MM.1S (cell line): ENCODE results near the gene PAPSS2.

ENCODE experiments used
- DNase-seq: peaks from one replicate; pipeline ENCODE4 v3.0.0-alpha.2; 2015
- H2AFZ ChIP-seq: fragments of 300-600 bp; sonication (generic); 2 replicates; pipeline ENCODE4 v1.6.0; 2016; ENCODE audit warnings: antibody characterized with exemption, low read length
- H3F3A ChIP-seq: fragments of 300-600 bp; sonication (generic); 2 replicates; pipeline ENCODE4 v1.6.1; 2016; ENCODE audit warnings: mild to moderate bottlenecking, antibody characterized with exemption, low read length, moderate library complexity, mixed read lengths; ENCODE audit not compliant: insufficient read depth
- H3K27ac ChIP-seq: fragments of 300-600 bp; sonication (generic); 2 replicates; pipeline ENCODE4 v1.5.1; 2016; ENCODE audit warnings: mild to moderate bottlenecking, low read length
- H3K27me3 ChIP-seq: fragments of 300-600 bp; sonication (generic); replicated peaks from 2 replicates; pipeline ENCODE4 v1.6.0; 2016; ENCODE audit warnings: low read length; ENCODE audit not compliant: insufficient read depth
- H3K36me3 ChIP-seq: fragments of 300-600 bp; sonication (generic); replicated peaks from 2 replicates; pipeline ENCODE4 v1.6.1; 2016; ENCODE audit warnings: mild to moderate bottlenecking, low read length, mixed read lengths; ENCODE audit not compliant: insufficient read depth
- H3K4me1 ChIP-seq: fragments of 300-600 bp; sonication (generic); 2 replicates; pipeline ENCODE4 v1.6.1; 2016; ENCODE audit warnings: low read length, mixed read lengths
- H3K4me2 ChIP-seq: fragments of 300-600 bp; sonication (generic); 2 replicates; pipeline ENCODE4 v1.6.0; 2016; ENCODE audit warnings: low read depth, low read length
- H3K4me3 ChIP-seq: fragments of 300-600 bp; sonication (generic); 2 replicates; pipeline ENCODE4 v1.5.1; 2016; ENCODE audit warnings: low read length, mixed read lengths
- H3K79me2 ChIP-seq: fragments of 300-600 bp; sonication (generic); 2 replicates; pipeline ENCODE4 v1.6.1; 2016; ENCODE audit warnings: mixed run types, low read length, mixed read lengths
- H3K9ac ChIP-seq: fragments of 300-600 bp; sonication (generic); 2 replicates; pipeline ENCODE4 v1.6.1; 2016; ENCODE audit warnings: low read length, mixed read lengths
- H3K9me2 ChIP-seq: fragments of 300-600 bp; sonication (generic); replicated peaks from 2 replicates; pipeline ENCODE4 v1.6.1; 2016; ENCODE audit warnings: mild to moderate bottlenecking, low read length, mixed read lengths; ENCODE audit not compliant: insufficient read depth
- H3K9me3 ChIP-seq: fragments of 300-600 bp; sonication (generic); replicated peaks from 2 replicates; pipeline ENCODE4 v1.6.1; 2016; ENCODE audit warnings: mild to moderate bottlenecking, low read length, mixed read lengths; ENCODE audit not compliant: insufficient read depth
- H4K20me1 ChIP-seq: fragments of 300-600 bp; sonication (generic); 2 replicates; pipeline ENCODE4 v1.6.1; 2016; ENCODE audit warnings: mild to moderate bottlenecking, low read length, moderate library complexity, mixed read lengths; ENCODE audit not compliant: insufficient read depth
- CTCF ChIP-seq: fragments of 300-600 bp; sonication (generic); IDR thresholded peaks from 2 replicates; pipeline ENCODE4 v1.5.1; 2016; ENCODE audit warnings: antibody characterized with exemption, low read length, mixed read lengths
- EZH2 ChIP-seq: fragments of 300-600 bp; sonication (generic); optimal IDR thresholded peaks from 2 replicates; pipeline ENCODE3; 2017; ENCODE audit warnings: low read depth, mild to moderate bottlenecking, antibody characterized with exemption, low read length, mixed read lengths
- EZH2phosphoT487 ChIP-seq: fragments of 300-600 bp; sonication (generic); IDR thresholded peaks from 2 replicates; pipeline ENCODE4 v1.6.1; 2018; ENCODE audit warnings: antibody characterized with exemption, low read length

Gene PAPSS2

GRCh38 chr10:87695074-87695473, 35.4 kb downstream of the PAPSS2 start:
- Histone ChIP-seq H3K27ac (no peak overlapping the region), H3K36me3 (no peaks in the 10 kb centered on the region), H3K4me1 (no peaks in the 10 kb centered on the region), H3K9me2 (no peaks in the 10 kb centered on the region), H3K27me3 (no peaks in the 10 kb centered on the region), H3K4me3 (no peak overlapping the region), H4K20me1 (no peaks in the 10 kb centered on the region), H3K79me2 (no peaks in the 10 kb centered on the region), H2AFZ (no peak overlapping the region), H3K9me3 (no peaks in the 10 kb centered on the region), H3K9ac (no peak overlapping the region), H3F3A (no peaks in the 10 kb centered on the region), H3K4me2 (no peak overlapping the region)
- no peak for DNase-seq
- TF ChIP-seq EZH2 (no peak), CTCF (no peak), EZH2phosphoT487 (no peak)

GRCh38 chr10:87696922-87697745, 37.5 kb downstream of the PAPSS2 start:
- Histone ChIP-seq H2AFZ (no peak overlapping the region), H3K79me2 (no peaks in the 10 kb centered on the region), H3F3A (no peaks in the 10 kb centered on the region), H3K36me3 (no peaks in the 10 kb centered on the region), H3K27ac (no peak overlapping the region), H3K9ac (no peak overlapping the region), H3K27me3 (no peaks in the 10 kb centered on the region), H3K9me3 (no peaks in the 10 kb centered on the region), H3K4me2 (no peak overlapping the region), H3K4me1 (no peaks in the 10 kb centered on the region), H3K4me3 (no peak overlapping the region), H3K9me2 (no peaks in the 10 kb centered on the region), H4K20me1 (no peaks in the 10 kb centered on the region)
- no peak for DNase-seq
- TF ChIP-seq CTCF (no peak), EZH2 (no peak), EZH2phosphoT487 (no peak)

GRCh38 chr10:87700031-87700796, 40.5 kb downstream of the PAPSS2 start:
- Histone ChIP-seq H3K4me3 (no peak overlapping the region), H3K27me3 (no peaks in the 10 kb centered on the region), H4K20me1 (no peaks in the 10 kb centered on the region), H3F3A (no peaks in the 10 kb centered on the region), H3K9ac (no peak overlapping the region), H2AFZ (no peak overlapping the region), H3K4me1 (no peaks in the 10 kb centered on the region), H3K27ac (no peak overlapping the region), H3K9me3 (no peaks in the 10 kb centered on the region), H3K36me3 (no peaks in the 10 kb centered on the region), H3K4me2 (no peak overlapping the region), H3K9me2 (no peaks in the 10 kb centered on the region), H3K79me2 (no peaks in the 10 kb centered on the region)
- no peak for TF ChIP-seq CTCF
- TF ChIP-seq EZH2, result no peak
- TF ChIP-seq EZH2phosphoT487, result no peak
- no peak for DNase-seq
